ENCODE results near the gene VTCN1. TPM values are rescaled to one million over a fixed set of nuclear protein-coding genes. Genes with fewer than 3 reads are reported as not detected.

VTCN1 gene
- total RNA-seq, 1 donor: not detected

GRCh38 chr1:117098287-117098890 is 112.3 kb downstream of the VTCN1 start:
- H3K27ac ChIP-seq (ENCODE audit: low read depth, low read length): no peak overlapping the region
- peak overlapping the region; percentile 1 for H2AFZ ChIP-seq (ENCODE audit: low read length)
- no peaks in the 10 kb centered on the region for H3K27me3 ChIP-seq (ENCODE audit: insufficient read depth, low read length)
- peaks cover 10% of the 10 kb centered on the region for H3K36me3 ChIP-seq (ENCODE audit: insufficient read depth, low read length)
- DNase-seq (ENCODE audit: insufficient read length, low spot score, missing footprints): no peak
- no peaks in the 10 kb centered on the region for H4K20me1 ChIP-seq (ENCODE audit: insufficient read depth, low read length)
- H3K4me3 ChIP-seq (ENCODE audit: insufficient read depth, low read length): no peak overlapping the region
- no peaks in the 10 kb centered on the region for H3K79me2 ChIP-seq (ENCODE audit: insufficient read depth, low read length)
- peaks cover 45% of the 10 kb centered on the region for H3K4me1 ChIP-seq (ENCODE audit: insufficient read depth, low read length)
- no peaks in the 10 kb centered on the region for H3K9me3 ChIP-seq (ENCODE audit: low read depth, low read length)
- no peak for TF ChIP-seq CTCF (IDR thresholded peaks at IDR 0.05; ENCODE audit: extremely low read depth, low read depth, low read length)
- no peak overlapping the region for H3K4me2 ChIP-seq (ENCODE audit: insufficient read depth, low read length)

- H3K4me1 ChIP-seq (ENCODE audit: insufficient read depth, low read length): peaks cover 51% of the 10 kb centered on the region
- TF ChIP-seq CTCF (IDR thresholded peaks at IDR 0.05; ENCODE audit: extremely low read depth, low read depth, low read length): no peak
- H3K27me3 ChIP-seq (ENCODE audit: insufficient read depth, low read length): no peaks in the 10 kb centered on the region
- H3K36me3 ChIP-seq (ENCODE audit: insufficient read depth, low read length): peaks cover 7% of the 10 kb centered on the region
- no peak overlapping the region for H3K4me3 ChIP-seq (ENCODE audit: insufficient read depth, low read length)
- H3K27ac ChIP-seq (ENCODE audit: low read depth, low read length): peak overlapping the region; percentile 40
- H4K20me1 ChIP-seq (ENCODE audit: insufficient read depth, low read length): no peaks in the 10 kb centered on the region
- no peak overlapping the region for H2AFZ ChIP-seq (ENCODE audit: low read length)
- H3K4me2 ChIP-seq (ENCODE audit: insufficient read depth, low read length): peak overlapping the region; percentile 23
- DNase-seq (ENCODE audit: insufficient read length, low spot score, missing footprints): no peak
- H3K79me2 ChIP-seq (ENCODE audit: insufficient read depth, low read length): no peaks in the 10 kb centered on the region
- no peaks in the 10 kb centered on the region for H3K9me3 ChIP-seq (ENCODE audit: low read depth, low read length)
These were observed 113.3 kb downstream of the VTCN1 start for GRCh38 chr1:117097443-117097842.

- H2AFZ ChIP-seq (ENCODE audit: low read length): no peak overlapping the region
- H3K27me3 ChIP-seq (ENCODE audit: insufficient read depth, low read length): no peaks in the 10 kb centered on the region
- no peaks in the 10 kb centered on the region for H3K79me2 ChIP-seq (ENCODE audit: insufficient read depth, low read length)
- H3K4me2 ChIP-seq (ENCODE audit: insufficient read depth, low read length): peak overlapping the region; percentile 23
- no peak overlapping the region for H3K4me3 ChIP-seq (ENCODE audit: insufficient read depth, low read length)
- no peaks in the 10 kb centered on the region for H3K9me3 ChIP-seq (ENCODE audit: low read depth, low read length)
- no peak for DNase-seq (ENCODE audit: insufficient read length, low spot score, missing footprints)
- H3K4me1 ChIP-seq (ENCODE audit: insufficient read depth, low read length): peaks cover 52% of the 10 kb centered on the region
- peaks cover 4% of the 10 kb centered on the region for H3K36me3 ChIP-seq (ENCODE audit: insufficient read depth, low read length)
- no peak for TF ChIP-seq CTCF (IDR thresholded peaks at IDR 0.05; ENCODE audit: extremely low read depth, low read depth, low read length)
- H3K27ac ChIP-seq (ENCODE audit: low read depth, low read length): peak overlapping the region; percentile 40
- no peaks in the 10 kb centered on the region for H4K20me1 ChIP-seq (ENCODE audit: insufficient read depth, low read length)
These were observed 113.7 kb downstream of the VTCN1 start for GRCh38 chr1:117096951-117097408.

- H3K27ac ChIP-seq (ENCODE audit: low read depth, low read length): peak overlapping the region; percentile 93
These were observed 115.7 kb downstream of the VTCN1 start for GRCh38 chr1:117094841-117095604.

More at GRCh38 chr1:117094841-117095604, 115.7 kb downstream of the VTCN1 start:
- H3K79me2 ChIP-seq (ENCODE audit: insufficient read depth, low read length): no peaks in the 10 kb centered on the region
- no peak overlapping the region for H3K4me3 ChIP-seq (ENCODE audit: insufficient read depth, low read length)
- H3K36me3 ChIP-seq (ENCODE audit: insufficient read depth, low read length): peaks cover 7% of the 10 kb centered on the region
- H3K4me1 ChIP-seq (ENCODE audit: insufficient read depth, low read length): peaks cover 52% of the 10 kb centered on the region
- no peak for TF ChIP-seq CTCF (IDR thresholded peaks at IDR 0.05; ENCODE audit: extremely low read depth, low read depth, low read length)
- H3K27me3 ChIP-seq (ENCODE audit: insufficient read depth, low read length): no peaks in the 10 kb centered on the region
- no peaks in the 10 kb centered on the region for H3K9me3 ChIP-seq (ENCODE audit: low read depth, low read length)
- no peak for DNase-seq (ENCODE audit: insufficient read length, low spot score, missing footprints)
- no peaks in the 10 kb centered on the region for H4K20me1 ChIP-seq (ENCODE audit: insufficient read depth, low read length)
- H2AFZ ChIP-seq (ENCODE audit: low read length): no peak overlapping the region
- H3K4me2 ChIP-seq (ENCODE audit: insufficient read depth, low read length): peak overlapping the region; percentile 14

All from osteoblast (primary cell).